ENCODE measurements around the gene TMEM132C. TPM values are rescaled to one million over a fixed set of nuclear protein-coding genes. Genes with fewer than 3 reads are reported as not detected.

TMEM132C gene
- total RNA-seq, 1 donor from 2014 or later, result 3.9 TPM

DNA sequence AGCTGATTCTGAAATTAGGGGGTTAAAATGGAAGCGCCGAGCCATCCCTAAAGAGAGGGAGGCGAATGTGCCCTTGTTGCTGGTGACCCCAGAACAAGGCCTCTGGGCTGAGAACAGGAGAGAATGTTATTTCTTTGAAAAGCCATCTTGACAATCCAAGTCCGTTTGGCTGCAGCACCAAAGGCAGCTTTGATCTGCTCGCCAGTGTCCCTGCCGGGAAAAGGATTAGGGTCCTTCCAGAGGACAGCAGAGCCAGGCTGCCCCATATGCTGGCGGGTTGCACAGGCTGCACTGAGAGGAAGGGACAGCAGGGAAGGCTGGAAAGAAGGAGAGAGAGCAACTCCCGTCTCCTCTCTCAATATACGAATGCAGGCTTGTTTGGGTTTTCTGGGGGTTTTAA, 141.7 kb downstream of the TMEM132C start:
- Histone ChIP-seq H3K79me2 (ENCODE audit: low read depth) (no peaks in the 10 kb centered on the region), H2AFZ (replicated peaks) (no peak overlapping the region), H3K4me2 (peak overlapping the region; percentile 64), H3K9me3 (ENCODE audit: low read depth) (no peaks in the 10 kb centered on the region), H3K27me3 (no peaks in the 10 kb centered on the region), H3K36me3 (no peaks in the 10 kb centered on the region), H4K20me1 (ENCODE audit: low read depth) (no peaks in the 10 kb centered on the region), H3F3A (ENCODE audit: low read depth) (peaks cover 13% of the 10 kb centered on the region), H3K9ac (no peak overlapping the region), H3K4me1 (peaks cover 15% of the 10 kb centered on the region), H3K4me3 (no peak overlapping the region), H3K27ac (peak overlapping the region; percentile 74)
- Mint-ChIP-seq H3K4me3 (peak overlapping the region; percentile 64), H3K36me3 (peaks cover 64% of the 10 kb centered on the region), H3K4me1 (peaks cover 21% of the 10 kb centered on the region), H3K9me3 (peaks cover 34% of the 10 kb centered on the region), H3K27ac (peak overlapping the region; percentile 77), H3K27me3 (ENCODE audit: insufficient read depth, low read depth) (peaks cover 5% of the 10 kb centered on the region)
- DNase-seq (ENCODE audit: low spot score), result peak; percentile 60
- TF ChIP-seq, protein P1, sequence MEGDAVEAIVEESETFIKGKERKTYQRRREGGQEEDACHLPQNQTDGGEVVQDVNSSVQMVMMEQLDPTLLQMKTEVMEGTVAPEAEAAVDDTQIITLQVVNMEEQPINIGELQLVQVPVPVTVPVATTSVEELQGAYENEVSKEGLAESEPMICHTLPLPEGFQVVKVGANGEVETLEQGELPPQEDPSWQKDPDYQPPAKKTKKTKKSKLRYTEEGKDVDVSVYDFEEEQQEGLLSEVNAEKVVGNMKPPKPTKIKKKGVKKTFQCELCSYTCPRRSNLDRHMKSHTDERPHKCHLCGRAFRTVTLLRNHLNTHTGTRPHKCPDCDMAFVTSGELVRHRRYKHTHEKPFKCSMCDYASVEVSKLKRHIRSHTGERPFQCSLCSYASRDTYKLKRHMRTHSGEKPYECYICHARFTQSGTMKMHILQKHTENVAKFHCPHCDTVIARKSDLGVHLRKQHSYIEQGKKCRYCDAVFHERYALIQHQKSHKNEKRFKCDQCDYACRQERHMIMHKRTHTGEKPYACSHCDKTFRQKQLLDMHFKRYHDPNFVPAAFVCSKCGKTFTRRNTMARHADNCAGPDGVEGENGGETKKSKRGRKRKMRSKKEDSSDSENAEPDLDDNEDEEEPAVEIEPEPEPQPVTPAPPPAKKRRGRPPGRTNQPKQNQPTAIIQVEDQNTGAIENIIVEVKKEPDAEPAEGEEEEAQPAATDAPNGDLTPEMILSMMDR (IDR thresholded peaks at IDR 0.05), result no peak
- no peak for TF ChIP-seq EZH2 (IDR thresholded peaks at IDR 0.05)
- no peak for TF ChIP-seq EZH2phosphoT487 (IDR thresholded peaks at IDR 0.05)

DNA sequence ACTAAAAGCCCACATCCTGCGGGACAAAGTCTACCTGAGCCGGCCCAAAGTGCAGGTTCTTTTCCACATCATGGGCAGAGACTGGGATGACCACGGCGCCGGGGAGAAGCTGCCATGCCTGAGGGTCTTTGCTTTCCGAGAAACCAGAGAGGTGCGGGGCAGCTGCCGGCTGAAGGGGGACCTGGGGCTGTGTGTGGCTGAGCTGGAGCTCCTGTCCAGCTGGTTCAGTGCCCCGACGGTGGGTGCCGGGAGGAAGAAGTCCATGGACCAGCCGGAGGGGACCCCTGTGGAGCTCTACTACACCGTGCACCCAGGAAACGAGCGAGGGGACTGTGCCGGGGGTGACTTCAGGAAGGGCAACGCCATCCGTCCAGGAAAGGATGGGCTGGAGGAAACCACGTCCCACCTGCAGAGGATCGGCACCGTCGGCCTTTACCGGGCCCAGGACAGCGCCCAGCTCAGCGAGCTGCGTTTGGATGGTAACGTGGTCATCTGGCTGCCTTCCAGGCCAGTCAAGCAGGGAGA, 148.1 kb downstream of the TMEM132C start:
- Mint-ChIP-seq H3K9me3 (peaks cover 14% of the 10 kb centered on the region), H3K27ac (no peak overlapping the region), H3K27me3 (ENCODE audit: insufficient read depth, low read depth) (peaks cover 2% of the 10 kb centered on the region), H3K36me3 (peaks cover 62% of the 10 kb centered on the region), H3K4me3 (no peak overlapping the region), H3K4me1 (peaks cover 3% of the 10 kb centered on the region)
- no peak overlapping the region for H3K4me2 ChIP-seq
- no peak overlapping the region for H3K4me3 ChIP-seq
- no peaks in the 10 kb centered on the region for H3F3A ChIP-seq (ENCODE audit: low read depth)
- no peak for DNase-seq (ENCODE audit: low spot score)
- no peak overlapping the region for H3K27ac ChIP-seq
- no peaks in the 10 kb centered on the region for H4K20me1 ChIP-seq (ENCODE audit: low read depth)
- H3K36me3 ChIP-seq, result no peaks in the 10 kb centered on the region
- TF ChIP-seq EZH2 (IDR thresholded peaks at IDR 0.05) (no peak), EZH2phosphoT487 (IDR thresholded peaks at IDR 0.05) (no peak)
- TF ChIP-seq, protein P1 (IDR thresholded peaks at IDR 0.05), result no peak
- H3K27me3 ChIP-seq, result no peaks in the 10 kb centered on the region
- no peaks in the 10 kb centered on the region for H3K79me2 ChIP-seq (ENCODE audit: low read depth)
- no peak overlapping the region for H3K9ac ChIP-seq
- H3K4me1 ChIP-seq, result no peaks in the 10 kb centered on the region
- no peaks in the 10 kb centered on the region for H3K9me3 ChIP-seq (ENCODE audit: low read depth)
- no peak overlapping the region for H2AFZ ChIP-seq (replicated peaks)

DNA sequence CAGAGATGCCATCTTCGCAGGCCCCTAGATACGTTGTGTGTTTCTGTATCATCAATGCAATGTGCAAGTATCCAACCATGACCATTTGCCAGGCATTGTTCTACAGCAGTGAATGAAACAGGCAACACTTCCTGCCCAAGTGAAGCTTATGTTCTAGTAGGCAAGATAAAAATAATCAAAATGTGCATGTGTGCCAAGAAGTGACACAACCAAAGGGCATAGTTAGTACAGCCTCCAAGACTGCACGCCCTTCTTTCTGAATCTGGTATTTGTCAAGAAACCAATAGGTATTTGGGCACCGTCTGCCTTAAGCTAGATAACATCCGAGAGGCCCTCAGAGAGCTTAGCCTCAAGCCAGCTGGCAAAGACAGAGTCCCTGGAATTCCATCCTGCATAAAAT, 152.0 kb downstream of the TMEM132C start:
- Histone ChIP-seq H3K27me3 (no peaks in the 10 kb centered on the region), H3K4me2 (no peak overlapping the region), H3K9ac (no peak overlapping the region), H3K36me3 (no peaks in the 10 kb centered on the region), H3K9me3 (ENCODE audit: low read depth) (no peaks in the 10 kb centered on the region), H3K4me3 (no peak overlapping the region), H3K27ac (no peak overlapping the region), H4K20me1 (ENCODE audit: low read depth) (no peaks in the 10 kb centered on the region), H3F3A (ENCODE audit: low read depth) (no peaks in the 10 kb centered on the region), H3K4me1 (no peaks in the 10 kb centered on the region), H3K79me2 (ENCODE audit: low read depth) (no peaks in the 10 kb centered on the region), H2AFZ (replicated peaks) (no peak overlapping the region)
- peaks cover 2% of the 10 kb centered on the region for H3K9me3 Mint-ChIP-seq
- no peak for DNase-seq (ENCODE audit: low spot score)
- peaks cover 2% of the 10 kb centered on the region for H3K27me3 Mint-ChIP-seq (ENCODE audit: insufficient read depth, low read depth)
- peaks cover 63% of the 10 kb centered on the region for H3K36me3 Mint-ChIP-seq
- TF ChIP-seq EZH2phosphoT487 (IDR thresholded peaks at IDR 0.05), result no peak
- peaks cover 5% of the 10 kb centered on the region for H3K4me1 Mint-ChIP-seq
- no peak overlapping the region for H3K27ac Mint-ChIP-seq
- no peak overlapping the region for H3K4me3 Mint-ChIP-seq

DNA sequence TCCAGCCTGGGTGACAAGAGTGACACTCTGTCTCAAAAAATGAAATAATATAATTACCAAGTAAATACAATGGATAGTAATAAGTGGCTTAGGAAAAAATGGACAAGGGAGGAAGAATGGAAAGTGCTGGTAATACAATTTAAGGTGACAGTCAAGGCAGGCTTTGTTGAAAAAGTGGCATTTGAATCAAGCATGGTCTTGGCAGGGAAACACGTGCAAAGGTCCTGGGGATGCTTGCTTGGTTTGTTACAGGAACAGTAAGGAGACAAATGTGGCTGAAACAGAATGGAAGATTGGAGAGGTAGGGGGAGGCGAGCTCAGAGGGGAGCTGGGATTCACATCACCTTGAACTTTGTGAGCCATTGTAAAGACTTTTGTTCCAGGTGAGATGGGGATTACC, 153.2 kb downstream of the TMEM132C start:
- no peaks in the 10 kb centered on the region for H3K36me3 ChIP-seq
- H3K9ac ChIP-seq, result no peak overlapping the region
- H3K4me3 ChIP-seq, result no peak overlapping the region
- TF ChIP-seq, protein P1 (IDR thresholded peaks at IDR 0.05), result no peak
- TF ChIP-seq EZH2phosphoT487 (IDR thresholded peaks at IDR 0.05), result no peak
- TF ChIP-seq EZH2 (IDR thresholded peaks at IDR 0.05), result no peak
- H3F3A ChIP-seq (ENCODE audit: low read depth), result no peaks in the 10 kb centered on the region
- H3K4me2 ChIP-seq, result no peak overlapping the region
- Mint-ChIP-seq H3K27ac (no peak overlapping the region), H3K36me3 (peaks cover 67% of the 10 kb centered on the region), H3K9me3 (peaks cover 2% of the 10 kb centered on the region), H3K4me3 (no peak overlapping the region), H3K27me3 (ENCODE audit: insufficient read depth, low read depth) (peaks cover 2% of the 10 kb centered on the region), H3K4me1 (peaks cover 9% of the 10 kb centered on the region)
- no peaks in the 10 kb centered on the region for H3K79me2 ChIP-seq (ENCODE audit: low read depth)
- no peaks in the 10 kb centered on the region for H4K20me1 ChIP-seq (ENCODE audit: low read depth)
- H3K4me1 ChIP-seq, result no peaks in the 10 kb centered on the region
- no peaks in the 10 kb centered on the region for H3K9me3 ChIP-seq (ENCODE audit: low read depth)
- H3K27ac ChIP-seq, result no peak overlapping the region
- no peaks in the 10 kb centered on the region for H3K27me3 ChIP-seq
- no peak for DNase-seq (ENCODE audit: low spot score)
- no peak overlapping the region for H2AFZ ChIP-seq (replicated peaks)
